Measurements from ENCODE around the gene MAPK14. TPM values are rescaled to one million over a fixed set of nuclear protein-coding genes. Genes with fewer than 3 reads are reported as not detected.

The MAPK14 gene
- total and polyA plus RNA-seq, 2 experiments from 2014 or later, result 41.6 to 96.2 TPM

DNA sequence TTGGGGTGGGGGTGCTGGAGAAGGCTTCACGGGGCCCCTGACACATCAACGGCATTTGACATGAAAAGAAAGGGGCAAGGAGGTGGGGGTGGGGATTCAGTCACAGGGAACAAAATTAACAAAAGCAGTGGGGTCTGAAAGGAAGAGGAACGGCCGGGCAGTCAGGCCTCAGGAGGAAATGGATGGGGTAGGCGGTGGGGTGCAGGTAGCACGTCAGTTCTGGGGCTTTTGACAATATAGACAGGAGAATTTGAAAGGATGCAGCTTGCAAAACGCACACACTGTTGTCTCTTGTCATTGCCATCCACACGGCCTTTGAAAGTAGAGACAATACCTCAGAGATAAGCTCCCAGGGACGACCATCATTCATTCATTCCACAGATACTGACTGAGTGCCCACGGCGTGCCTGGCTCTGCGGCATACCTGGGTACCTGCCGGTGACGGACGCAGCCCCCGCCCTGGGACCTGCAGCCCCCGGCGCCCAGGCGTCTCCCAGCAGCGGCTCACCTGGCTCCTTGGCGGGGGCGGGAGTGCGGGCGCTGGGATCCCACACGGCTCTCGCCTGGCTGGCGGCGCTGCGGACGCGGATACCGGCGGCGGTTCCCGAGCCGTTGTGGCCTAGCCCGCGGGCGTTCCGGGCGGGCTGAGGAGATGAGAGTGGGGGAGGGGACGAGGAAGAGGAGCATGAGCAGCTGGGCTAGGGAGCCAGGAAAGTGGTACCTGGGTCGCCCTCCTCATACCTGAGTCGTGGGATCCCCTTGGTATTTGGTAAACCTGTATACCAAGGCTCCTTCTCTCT lies 3.4 kb upstream of the MAPK14 start, which contains the start of gene SLC26A8:
TSS of gene SLC26A8 (minus strand) at position 646 of the 800 bp plus-strand sequence. CDS start 4,934 bp downstream, outside the sequence.
- H3K4me3 ChIP-seq, result no peak within 1 kb of the TSS

GRCh38 chr6:36025260-36025931 lies 2.2 kb upstream of the MAPK14 start:
- no peak for TF ChIP-seq CTCF (IDR thresholded peaks at IDR 0.05; ENCODE audit: low read depth, low read length)
- DNase-seq (ENCODE audit: low read depth in 1 of 2, low spot score in 1 of 2), result peak in 1 of 2 donors; percentile 84
- H3K27ac ChIP-seq, result no peak overlapping the region
- no peaks in the 10 kb centered on the region for H3K9me3 ChIP-seq (ENCODE audit: low read depth)
- no peak overlapping the region for H3K4me3 ChIP-seq
- peaks cover 13% of the 10 kb centered on the region for H3K4me1 ChIP-seq (ENCODE audit: low read depth)
- H3K27me3 ChIP-seq, result no peaks in the 10 kb centered on the region
- H3K36me3 ChIP-seq, result no peaks in the 10 kb centered on the region

More for the DNA sequence above, 3.4 kb upstream of the MAPK14 start, which contains the start of gene SLC26A8:
- Histone ChIP-seq H3K27me3 (no peaks in the 10 kb centered on the region), H3K9me3 (ENCODE audit: low read depth) (no peaks in the 10 kb centered on the region), H3K4me1 (ENCODE audit: low read depth) (peaks cover 4% of the 10 kb centered on the region), H3K27ac (no peak within 1 kb of the TSS), H3K36me3 (no peaks in the 10 kb centered on the region)
- TF ChIP-seq CTCF (IDR thresholded peaks at IDR 0.05; ENCODE audit: low read depth, low read length), result no peak
- peak in 1 of 2 donors; percentile 20 for DNase-seq (ENCODE audit: low read depth in 1 of 2, low spot score in 1 of 2)

- no peaks in the 10 kb centered on the region for H3K36me3 ChIP-seq
- no peaks in the 10 kb centered on the region for H3K27me3 ChIP-seq
- H3K27ac ChIP-seq, result no peak overlapping the region
- H3K4me3 ChIP-seq, result no peak overlapping the region
- peaks cover 13% of the 10 kb centered on the region for H3K4me1 ChIP-seq (ENCODE audit: low read depth)
- no peak for TF ChIP-seq CTCF (IDR thresholded peaks at IDR 0.05; ENCODE audit: low read depth, low read length)
- H3K9me3 ChIP-seq (ENCODE audit: low read depth), result no peaks in the 10 kb centered on the region
- DNase-seq (ENCODE audit: low read depth in 1 of 2, low spot score in 1 of 2), result peak; percentile 19 to 56
These were observed 1.7 kb upstream of the MAPK14 start for GRCh38 chr6:36025932-36026327.

GRCh38 chr6:36028088-36028876 lies 674 bp downstream of the MAPK14 start:
- no peak for TF ChIP-seq CTCF (IDR thresholded peaks at IDR 0.05; ENCODE audit: low read depth, low read length)
- peak overlapping the region; percentile 81 for H3K4me3 ChIP-seq
- H3K27ac ChIP-seq, result peak overlapping the region; percentile 96

GRCh38 chr6:36028877-36029324 lies 1.3 kb downstream of the MAPK14 start:
- no peaks in the 10 kb centered on the region for H3K9me3 ChIP-seq (ENCODE audit: low read depth)
- H3K27me3 ChIP-seq, result no peaks in the 10 kb centered on the region
- TF ChIP-seq CTCF (IDR thresholded peaks at IDR 0.05; ENCODE audit: low read depth, low read length), result no peak
- H3K4me1 ChIP-seq (ENCODE audit: low read depth), result peaks cover 17% of the 10 kb centered on the region
- no peaks in the 10 kb centered on the region for H3K36me3 ChIP-seq
- DNase-seq (ENCODE audit: low read depth in 1 of 2, low spot score in 1 of 2), result peak; percentile 81 to 87
- H3K4me3 ChIP-seq, result peak overlapping the region; percentile 81
- peak overlapping the region; percentile 96 for H3K27ac ChIP-seq

More at GRCh38 chr6:36028088-36028876, 674 bp downstream of the MAPK14 start:
- peak; percentile 27 to 52 for DNase-seq (ENCODE audit: low read depth in 1 of 2, low spot score in 1 of 2)
- Histone ChIP-seq H3K9me3 (ENCODE audit: low read depth) (no peaks in the 10 kb centered on the region), H3K27me3 (no peaks in the 10 kb centered on the region), H3K36me3 (no peaks in the 10 kb centered on the region), H3K4me1 (ENCODE audit: low read depth) (peaks cover 13% of the 10 kb centered on the region)
